ENCODE data around the gene AP3B1.

DNA sequence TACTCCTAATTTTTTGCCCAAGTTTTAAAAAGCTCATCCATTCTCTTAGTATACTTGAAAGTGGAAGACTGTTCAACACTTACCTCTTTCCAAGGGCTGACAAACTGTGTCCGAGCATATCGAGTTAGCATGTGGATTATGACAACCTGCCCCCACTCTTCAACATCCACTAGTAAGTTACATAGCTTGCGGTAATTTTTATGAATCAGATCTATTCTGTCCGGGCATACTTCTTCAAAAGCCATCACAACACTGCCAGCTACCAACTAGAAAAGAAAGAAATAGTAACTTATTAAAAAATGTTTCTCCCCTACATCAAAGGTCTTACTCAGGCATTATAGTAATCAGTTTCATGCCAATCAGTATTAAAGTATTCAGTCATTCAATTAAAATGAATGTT lies 78.5 kb downstream of the AP3B1 start:
- no peak for TF ChIP-seq POLR2A (IDR thresholded peaks at IDR 0.05)
- TF ChIP-seq, protein P1, sequence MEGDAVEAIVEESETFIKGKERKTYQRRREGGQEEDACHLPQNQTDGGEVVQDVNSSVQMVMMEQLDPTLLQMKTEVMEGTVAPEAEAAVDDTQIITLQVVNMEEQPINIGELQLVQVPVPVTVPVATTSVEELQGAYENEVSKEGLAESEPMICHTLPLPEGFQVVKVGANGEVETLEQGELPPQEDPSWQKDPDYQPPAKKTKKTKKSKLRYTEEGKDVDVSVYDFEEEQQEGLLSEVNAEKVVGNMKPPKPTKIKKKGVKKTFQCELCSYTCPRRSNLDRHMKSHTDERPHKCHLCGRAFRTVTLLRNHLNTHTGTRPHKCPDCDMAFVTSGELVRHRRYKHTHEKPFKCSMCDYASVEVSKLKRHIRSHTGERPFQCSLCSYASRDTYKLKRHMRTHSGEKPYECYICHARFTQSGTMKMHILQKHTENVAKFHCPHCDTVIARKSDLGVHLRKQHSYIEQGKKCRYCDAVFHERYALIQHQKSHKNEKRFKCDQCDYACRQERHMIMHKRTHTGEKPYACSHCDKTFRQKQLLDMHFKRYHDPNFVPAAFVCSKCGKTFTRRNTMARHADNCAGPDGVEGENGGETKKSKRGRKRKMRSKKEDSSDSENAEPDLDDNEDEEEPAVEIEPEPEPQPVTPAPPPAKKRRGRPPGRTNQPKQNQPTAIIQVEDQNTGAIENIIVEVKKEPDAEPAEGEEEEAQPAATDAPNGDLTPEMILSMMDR (IDR thresholded peaks at IDR 0.05), result no peak
